Activated naive CD4-positive, alpha-beta T cell treated with anti-CD3 and anti-CD28 coated beads, Interleukin-2, amount 50 U/mL, for 72 hours (primary cell): ENCODE data around the gene XRCC3. TPM values are rescaled to one million over a fixed set of nuclear protein-coding genes. Genes with fewer than 3 reads are reported as not detected.
"Not testable (repeated sequence)": the region's sequence is repeated elsewhere in the genome, so short reads cannot be mapped to it uniquely, and the experiment has no call there.

ENCODE experiments used
- ATAC-seq, 2 donors: fragments of 150-1000 bp; cut with Tn5 transposase; 2 replicates each; pipeline ENCODE4 v1.10.0; 2021; ENCODE audit warnings: mild to moderate bottlenecking in 2 of 2, moderate library complexity in 2 of 2
- DNase-seq, 2 donors: peaks; one replicate each; pipeline ENCODE4 v3.0.0; 2021 to 2022; ENCODE audit warnings: low spot score in 2 of 2
- H3K27ac Mint-ChIP-seq, 2 donors: one replicate each; pipeline ENCODE4 v1.8.0; 2022; ENCODE audit warnings: mild to moderate bottlenecking in 2 of 2, mixed read lengths in 2 of 2
- H3K36me3 Mint-ChIP-seq, 2 donors: one replicate each; pipeline ENCODE4 v1.8.0; 2022; ENCODE audit warnings: mixed read lengths in 2 of 2
- H3K9me3 Mint-ChIP-seq, 2 donors: one replicate each; pipeline ENCODE4 v1.8.0; 2022; ENCODE audit warnings: mixed read lengths in 2 of 2
- total RNA-seq, 2 donors: library from RNA; stranded (reverse); gene quantifications; one replicate each; pipeline ENCODE4 v1.2.3, GENCODE V29; 2022

Gene XRCC3
- total RNA-seq, 2 donors from 2014 or later: 45.8 to 46.4 TPM

DNA sequence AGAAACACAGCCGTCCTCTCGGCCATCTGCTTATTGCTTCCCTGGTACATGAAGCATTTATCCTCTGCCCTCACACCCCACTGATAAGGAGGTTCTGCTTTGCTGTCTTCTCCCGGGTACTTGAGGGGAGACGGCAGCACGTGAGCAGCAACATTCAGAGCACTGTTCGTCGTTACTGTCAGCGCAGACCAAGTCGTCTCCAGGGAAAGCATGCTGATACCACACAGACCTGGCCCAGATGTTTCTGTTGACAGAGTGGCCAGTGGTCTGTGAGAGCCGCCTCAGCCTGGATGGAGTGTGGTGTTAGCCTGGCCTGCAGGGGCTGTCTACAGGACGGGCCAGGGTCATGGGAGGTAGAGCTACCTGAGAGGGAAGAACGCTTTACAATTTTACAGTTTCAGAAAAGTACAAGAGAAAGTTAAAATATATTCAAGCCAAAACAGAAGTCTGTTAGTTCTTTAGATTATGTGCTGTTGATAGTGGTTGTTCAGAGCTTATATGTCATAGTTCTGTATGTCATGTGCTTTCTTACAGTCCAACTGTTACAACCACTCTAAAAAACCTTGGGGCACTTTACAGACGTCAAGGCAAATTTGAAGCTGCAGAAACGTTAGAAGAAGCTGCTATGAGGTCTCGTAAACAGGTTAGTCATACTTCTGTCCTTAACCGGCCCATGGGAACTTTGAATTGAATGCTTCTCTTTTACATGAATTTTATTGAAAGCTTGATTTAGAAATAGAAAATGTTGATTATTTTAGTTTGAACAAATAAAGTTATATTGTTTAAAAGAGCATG is 38.2 kb downstream of the XRCC3 start:
- Mint-ChIP-seq H3K9me3 (no peaks in the 10 kb centered on the region), H3K27ac (peak overlapping the region in 1 of 2 donors; percentile 50), H3K36me3 (peaks cover 0 to 6% of the 10 kb centered on the region in 2 donors)
- DNase-seq (no peak), ATAC-seq (no peak)

DNA sequence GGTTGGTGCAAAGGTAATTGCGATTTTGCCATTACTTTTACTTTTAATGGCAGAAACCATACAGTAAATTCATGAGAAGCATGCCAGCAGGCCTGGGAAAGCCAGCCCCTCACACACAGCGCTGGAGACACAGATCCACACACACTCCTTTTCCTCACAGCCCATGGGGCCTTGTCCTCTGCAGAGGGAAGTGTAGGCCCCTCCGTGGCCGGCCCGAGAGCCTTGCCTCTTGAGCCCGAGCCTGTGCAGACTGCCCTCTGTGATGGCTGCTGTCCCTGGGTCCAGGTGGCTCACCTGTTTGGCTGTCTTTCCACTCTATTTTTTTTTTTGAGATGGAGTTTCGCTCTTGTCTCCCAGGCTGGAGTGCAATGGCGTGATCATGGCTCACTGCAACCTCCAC is 39.3 kb downstream of the XRCC3 start:
- ATAC-seq (no peak), DNase-seq (no peak)
- H3K27ac Mint-ChIP-seq: no peak overlapping the region
- no peaks in the 10 kb centered on the region for H3K9me3 Mint-ChIP-seq
- H3K36me3 Mint-ChIP-seq: peaks cover 0 to 14% of the 10 kb centered on the region in 2 donors

- H3K36me3 Mint-ChIP-seq: peaks cover 0 to 21% of the 10 kb centered on the region in 2 donors
- ATAC-seq (no peak), DNase-seq (no peak)
- H3K27ac Mint-ChIP-seq: peak overlapping the region in 1 of 2 donors; percentile 19
- H3K9me3 Mint-ChIP-seq: no peaks in the 10 kb centered on the region
Measured at GRCh38 chr14:103671911-103672310, 43.3 kb downstream of the XRCC3 start.

- DNase-seq: no peak
- no peak for ATAC-seq
- Mint-ChIP-seq H3K36me3 (peaks cover 0 to 18% of the 10 kb centered on the region in 2 donors), H3K9me3 (no peaks in the 10 kb centered on the region), H3K27ac (no peak overlapping the region)
Measured at GRCh38 chr14:103669370-103669769, 45.9 kb downstream of the XRCC3 start.

GRCh38 chr14:103668117-103668516 is 47.1 kb downstream of the XRCC3 start:
- no peaks in the 10 kb centered on the region for H3K9me3 Mint-ChIP-seq
- ATAC-seq (no peak), DNase-seq (no peak)
- H3K36me3 Mint-ChIP-seq: peaks cover 0 to 18% of the 10 kb centered on the region in 2 donors
- no peak overlapping the region for H3K27ac Mint-ChIP-seq

DNA sequence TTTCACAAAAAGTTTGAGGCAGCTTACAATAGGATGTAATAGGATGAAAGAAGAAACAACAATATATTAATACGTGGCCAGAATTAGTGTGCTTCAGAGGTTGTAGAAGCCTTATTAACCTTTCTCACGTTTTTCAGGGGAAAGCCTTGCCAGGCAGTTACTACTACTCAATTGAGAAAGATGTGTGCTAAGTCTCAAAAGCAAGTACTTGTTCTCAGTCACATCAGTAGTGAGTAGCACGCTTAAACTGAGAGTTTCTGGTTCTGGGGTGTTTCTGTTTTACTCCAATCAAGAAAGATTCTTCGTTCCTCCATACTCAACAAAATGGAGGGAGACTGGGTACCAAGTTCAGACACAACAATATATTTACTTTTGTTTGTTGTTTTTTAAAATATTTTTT is 47.6 kb downstream of the XRCC3 start:
- Mint-ChIP-seq H3K9me3 (no peaks in the 10 kb centered on the region), H3K36me3 (peaks cover 0 to 18% of the 10 kb centered on the region in 2 donors), H3K27ac (peak overlapping the region in 1 of 2 donors; percentile 22)
- peak in 1 of 2 donors; percentile 78 for ATAC-seq
- DNase-seq: no peak

GRCh38 chr14:103663506-103663905 is 51.7 kb downstream of the XRCC3 start:
- Mint-ChIP-seq H3K9me3 (no peaks in the 10 kb centered on the region), H3K36me3 (peaks cover 0 to 8% of the 10 kb centered on the region in 2 donors), H3K27ac (peak overlapping the region in 1 of 2 donors; percentile 11)
- ATAC-seq (no peak), DNase-seq (no peak)

GRCh38 chr14:103662591-103662990 is 52.7 kb downstream of the XRCC3 start:
- peaks cover 0 to 8% of the 10 kb centered on the region in 2 donors for H3K36me3 Mint-ChIP-seq
- ATAC-seq (no peak), DNase-seq (no peak)
- H3K27ac Mint-ChIP-seq: no peak overlapping the region
- H3K9me3 Mint-ChIP-seq: no peaks in the 10 kb centered on the region

- peaks cover 0 to 11% of the 10 kb centered on the region in 2 donors for H3K36me3 Mint-ChIP-seq
- DNase-seq: no peak
- no peak overlapping the region for H3K27ac Mint-ChIP-seq
- H3K9me3 Mint-ChIP-seq: no peaks in the 10 kb centered on the region
- ATAC-seq: no peak
Measured at GRCh38 chr14:103662029-103662428, 53.2 kb downstream of the XRCC3 start.

DNA sequence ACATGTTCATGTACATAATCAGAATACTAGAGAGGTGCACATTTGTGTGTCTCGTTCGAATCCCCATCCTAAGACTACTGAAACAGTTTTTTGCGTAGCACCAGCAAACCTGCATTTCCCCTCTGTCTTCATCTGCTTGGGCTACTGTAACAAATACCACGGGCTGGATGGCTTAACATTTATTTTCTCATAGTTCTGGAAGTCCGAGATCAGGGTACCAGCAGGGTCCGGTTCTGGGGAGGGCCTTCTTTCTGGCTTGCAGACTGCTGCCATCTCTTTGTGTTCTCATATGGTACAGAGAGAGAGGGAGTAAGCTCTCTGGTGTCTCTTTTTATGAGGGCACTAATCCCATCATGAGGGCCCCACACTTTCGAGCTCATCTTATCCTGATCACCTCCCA is 55.6 kb downstream of the XRCC3 start:
- DNase-seq (no peak), ATAC-seq (no peak)
- Mint-ChIP-seq H3K36me3 (peaks cover 0 to 13% of the 10 kb centered on the region in 2 donors), H3K27ac (no peak overlapping the region), H3K9me3 (no peaks in the 10 kb centered on the region)

GRCh38 chr14:103657471-103657870 is 57.8 kb downstream of the XRCC3 start:
- ATAC-seq (no peak), DNase-seq (no peak)
- no peak overlapping the region for H3K27ac Mint-ChIP-seq
- no peaks in the 10 kb centered on the region for H3K9me3 Mint-ChIP-seq
- H3K36me3 Mint-ChIP-seq: peaks cover 0 to 18% of the 10 kb centered on the region in 2 donors

GRCh38 chr14:103656756-103657133 is 58.5 kb downstream of the XRCC3 start:
- Mint-ChIP-seq H3K27ac (no peak overlapping the region), H3K9me3 (no peaks in the 10 kb centered on the region), H3K36me3 (peaks cover 0 to 18% of the 10 kb centered on the region in 2 donors)
- DNase-seq: no peak
- no peak for ATAC-seq

- ATAC-seq (no peak), DNase-seq (no peak)
- Mint-ChIP-seq H3K27ac (peak overlapping the region; percentile 44 to 50), H3K9me3 (no peaks in the 10 kb centered on the region), H3K36me3 (peaks cover 0 to 18% of the 10 kb centered on the region in 2 donors)
Measured at GRCh38 chr14:103656031-103656755, 59.1 kb downstream of the XRCC3 start.

DNA sequence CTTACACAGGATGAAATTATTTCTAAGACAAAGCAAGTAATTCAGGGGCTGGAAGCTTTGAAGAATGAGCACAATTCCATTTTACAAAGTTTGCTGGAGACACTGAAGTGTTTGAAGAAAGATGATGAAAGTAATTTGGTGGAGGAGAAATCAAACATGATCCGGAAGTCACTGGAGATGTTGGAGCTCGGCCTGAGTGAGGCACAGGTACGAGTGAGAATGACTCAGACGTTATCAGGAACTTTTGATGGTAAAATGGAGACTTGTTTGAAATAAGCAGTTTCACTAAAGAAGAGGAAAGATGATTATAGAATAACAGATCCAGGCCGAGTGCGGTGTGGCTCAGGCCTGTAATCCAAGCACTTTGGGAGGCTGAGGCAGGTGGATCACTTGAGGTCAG is 60.6 kb downstream of the XRCC3 start:
- DNase-seq (no peak), ATAC-seq (no peak)
- Mint-ChIP-seq H3K9me3 (no peaks in the 10 kb centered on the region), H3K27ac (peak overlapping the region in 1 of 2 donors; percentile 95), H3K36me3 (peaks cover 0 to 15% of the 10 kb centered on the region in 2 donors)

- Mint-ChIP-seq H3K27ac (peak overlapping the region in 1 of 2 donors; percentile 75), H3K9me3 (no peaks in the 10 kb centered on the region), H3K36me3 (peaks cover 0 to 10% of the 10 kb centered on the region in 2 donors)
- no peak for ATAC-seq
- DNase-seq: no peak
Measured at GRCh38 chr14:103653805-103654204, 61.4 kb downstream of the XRCC3 start.

GRCh38 chr14:103653336-103653735 is 61.9 kb downstream of the XRCC3 start:
- peak overlapping the region in 1 of 2 donors; percentile 75 for H3K27ac Mint-ChIP-seq
- not testable (repeated sequence) for DNase-seq, ATAC-seq, H3K36me3 Mint-ChIP-seq, H3K9me3 Mint-ChIP-seq

GRCh38 chr14:103652806-103653205 is 62.4 kb downstream of the XRCC3 start:
- no peaks in the 10 kb centered on the region for H3K9me3 Mint-ChIP-seq
- peak overlapping the region in 1 of 2 donors; percentile 75 for H3K27ac Mint-ChIP-seq
- ATAC-seq (no peak), DNase-seq (no peak)
- peaks cover 0 to 10% of the 10 kb centered on the region in 2 donors for H3K36me3 Mint-ChIP-seq
